ENCODE measurements around the gene KRTAP10-8.

KRTAP10-8 gene

GRCh38 chr21:44611551-44611950, 328 bp upstream of the KRTAP10-8 start:
- no peak overlapping the region for H3K4me3 ChIP-seq (replicated peaks; ENCODE audit: low read depth, low read length)
- no peak for DNase-seq (ENCODE audit: extremely low read depth, low read depth)
- TF ChIP-seq CTCF (IDR thresholded peaks at IDR 0.05; ENCODE audit: low read depth, low read length, missing control alignments) = no peak

GRCh38 chr21:44612669-44613229, 870 bp downstream of the KRTAP10-8 start:
- no peak for DNase-seq (ENCODE audit: extremely low read depth, low read depth)
- no peak overlapping the region for H3K4me3 ChIP-seq (replicated peaks; ENCODE audit: low read depth, low read length)
- TF ChIP-seq CTCF (IDR thresholded peaks at IDR 0.05; ENCODE audit: low read depth, low read length, missing control alignments) = no peak

- no peak for DNase-seq (ENCODE audit: extremely low read depth, low read depth)
- no peak overlapping the region for H3K4me3 ChIP-seq (replicated peaks; ENCODE audit: low read depth, low read length)
- no peak for TF ChIP-seq CTCF (IDR thresholded peaks at IDR 0.05; ENCODE audit: low read depth, low read length, missing control alignments)
Measured at GRCh38 chr21:44613386-44614155, 1.7 kb downstream of the KRTAP10-8 start.

GRCh38 chr21:44614161-44614631, 2.3 kb downstream of the KRTAP10-8 start:
- no peak for DNase-seq (ENCODE audit: extremely low read depth, low read depth)
- no peak overlapping the region for H3K4me3 ChIP-seq (replicated peaks; ENCODE audit: low read depth, low read length)
- no peak for TF ChIP-seq CTCF (IDR thresholded peaks at IDR 0.05; ENCODE audit: low read depth, low read length, missing control alignments)

GRCh38 chr21:44614961-44615391, 3.1 kb downstream of the KRTAP10-8 start:
- DNase-seq (ENCODE audit: extremely low read depth, low read depth) = no peak
- TF ChIP-seq CTCF (IDR thresholded peaks at IDR 0.05; ENCODE audit: low read depth, low read length, missing control alignments) = no peak
- no peak overlapping the region for H3K4me3 ChIP-seq (replicated peaks; ENCODE audit: low read depth, low read length)

GRCh38 chr21:44615466-44615865, 3.6 kb downstream of the KRTAP10-8 start:
- no peak overlapping the region for H3K4me3 ChIP-seq (replicated peaks; ENCODE audit: low read depth, low read length)
- DNase-seq (ENCODE audit: extremely low read depth, low read depth) = no peak
- no peak for TF ChIP-seq CTCF (IDR thresholded peaks at IDR 0.05; ENCODE audit: low read depth, low read length, missing control alignments)

Data from HFF-Myc (cell line).